HG03469 (cell line): ENCODE data around the gene MLST8.
A peak's percentile ranks its signal among the peaks of the same experiment; 100 is the strongest.

Source experiments
- ATAC-seq: cut with Tn5 transposase; IDR thresholded peaks from one replicate; pipeline ENCODE4 v1.9.1; 2021; ENCODE audit warnings: mild to moderate bottlenecking, moderate library complexity, moderate number of reproducible peaks; ENCODE audit not compliant: unreplicated experiment

MLST8 gene

GRCh38 chr16:2205104-2205966 is at the start of gene MLST8:
TSS of gene MLST8 (plus strand) at chr16:2205454. CDS start at chr16:2206086, 632 bp downstream.
- ATAC-seq: peak; percentile 48

- no peak for ATAC-seq
Measured at GRCh38 chr16:2155977-2156848, 49.0 kb upstream of the MLST8 start.

GRCh38 chr16:2156849-2157224 is 48.4 kb upstream of the MLST8 start:
- no peak for ATAC-seq

- no peak for ATAC-seq
Measured at GRCh38 chr16:2157480-2158261, 47.6 kb upstream of the MLST8 start.

GRCh38 chr16:2158262-2158638 is 47.0 kb upstream of the MLST8 start:
- no peak for ATAC-seq

- ATAC-seq: no peak
Measured at GRCh38 chr16:2159175-2159838, 45.9 kb upstream of the MLST8 start.

GRCh38 chr16:2160915-2161551 is 44.2 kb upstream of the MLST8 start:
- no peak for ATAC-seq

- ATAC-seq: no peak
Measured at GRCh38 chr16:2161911-2162310, 43.3 kb upstream of the MLST8 start.

GRCh38 chr16:2162676-2163118 is 42.6 kb upstream of the MLST8 start:
- no peak for ATAC-seq

GRCh38 chr16:2163211-2163881 is 41.9 kb upstream of the MLST8 start:
- ATAC-seq: no peak

- no peak for ATAC-seq
Measured at GRCh38 chr16:2165861-2166260, 39.4 kb upstream of the MLST8 start.

GRCh38 chr16:2166263-2167067 is 38.8 kb upstream of the MLST8 start:
- ATAC-seq: no peak

- no peak for ATAC-seq
Measured at GRCh38 chr16:2167068-2167638, 38.1 kb upstream of the MLST8 start.

GRCh38 chr16:2170080-2170479 is 35.2 kb upstream of the MLST8 start:
- ATAC-seq: no peak

- no peak for ATAC-seq
Measured at GRCh38 chr16:2170587-2171435, 34.4 kb upstream of the MLST8 start.

- ATAC-seq: no peak
Measured at GRCh38 chr16:2171601-2172178, 33.6 kb upstream of the MLST8 start.
